NCI-H2029 (cell line): ENCODE results near the gene ZNF202.
A peak's percentile ranks its signal among the peaks of the same experiment; 100 is the strongest.
"Not testable (repeated sequence)": the region's sequence is repeated elsewhere in the genome, so short reads cannot be mapped to it uniquely, and the experiment has no call there.

Source experiments
- DNase-seq: peaks from one replicate; lab custom pipeline; 2025; lab: John Stamatoyannopoulos, UW

ZNF202 gene

GRCh38 chr11:123740787-123741158 is 687 bp downstream of the ZNF202 start:
- DNase-seq: no peak

- DNase-seq: no peak
These were observed 3.1 kb downstream of the ZNF202 start for GRCh38 chr11:123738374-123738773.

GRCh38 chr11:123736769-123737168 is 4.7 kb downstream of the ZNF202 start:
- no peak for DNase-seq

- no peak for DNase-seq
These were observed 11.9 kb downstream of the ZNF202 start for GRCh38 chr11:123729602-123730001.

- no peak for DNase-seq
These were observed 15.3 kb downstream of the ZNF202 start for GRCh38 chr11:123725995-123726655.

GRCh38 chr11:123719452-123719851 is 22.0 kb downstream of the ZNF202 start:
- DNase-seq: no peak

- DNase-seq: no peak
These were observed 23.0 kb downstream of the ZNF202 start for GRCh38 chr11:123718469-123718868.

GRCh38 chr11:123718063-123718462 is 23.4 kb downstream of the ZNF202 start:
- DNase-seq: no peak

GRCh38 chr11:123712627-123713026 is 28.8 kb downstream of the ZNF202 start:
- DNase-seq: not testable (repeated sequence)

GRCh38 chr11:123707606-123708205 is 33.8 kb downstream of the ZNF202 start:
- peak; percentile 61 for DNase-seq

GRCh38 chr11:123707206-123707605 is 34.3 kb downstream of the ZNF202 start:
- DNase-seq: no peak

GRCh38 chr11:123704341-123704740 is 37.1 kb downstream of the ZNF202 start:
- no peak for DNase-seq

GRCh38 chr11:123702696-123703095 is 38.8 kb downstream of the ZNF202 start:
- DNase-seq: no peak

- no peak for DNase-seq
These were observed 39.3 kb downstream of the ZNF202 start for GRCh38 chr11:123702139-123702538.

GRCh38 chr11:123700772-123701171 is 40.7 kb downstream of the ZNF202 start:
- no peak for DNase-seq

GRCh38 chr11:123698546-123699127 is 42.8 kb downstream of the ZNF202 start:
- no peak for DNase-seq

- no peak for DNase-seq
These were observed 45.3 kb downstream of the ZNF202 start for GRCh38 chr11:123696183-123696582.

GRCh38 chr11:123695231-123695630 is 46.2 kb downstream of the ZNF202 start:
- DNase-seq: no peak

GRCh38 chr11:123694551-123694950 is 46.9 kb downstream of the ZNF202 start:
- no peak for DNase-seq

GRCh38 chr11:123692961-123693360 is 48.5 kb downstream of the ZNF202 start:
- DNase-seq: no peak

GRCh38 chr11:123690485-123690884 is 51.0 kb downstream of the ZNF202 start:
- DNase-seq: no peak

- no peak for DNase-seq
These were observed 56.9 kb downstream of the ZNF202 start for GRCh38 chr11:123684601-123685000.

- no peak for DNase-seq
These were observed 57.9 kb downstream of the ZNF202 start for GRCh38 chr11:123683428-123684170.
